ENCODE results near the gene TPRX1.
"Not testable (repeated sequence)": the region's sequence is repeated elsewhere in the genome, so short reads cannot be mapped to it uniquely, and the experiment has no call there.

The TPRX1 gene
- 0 reads per million in 3 donors for total RNA-seq

DNA sequence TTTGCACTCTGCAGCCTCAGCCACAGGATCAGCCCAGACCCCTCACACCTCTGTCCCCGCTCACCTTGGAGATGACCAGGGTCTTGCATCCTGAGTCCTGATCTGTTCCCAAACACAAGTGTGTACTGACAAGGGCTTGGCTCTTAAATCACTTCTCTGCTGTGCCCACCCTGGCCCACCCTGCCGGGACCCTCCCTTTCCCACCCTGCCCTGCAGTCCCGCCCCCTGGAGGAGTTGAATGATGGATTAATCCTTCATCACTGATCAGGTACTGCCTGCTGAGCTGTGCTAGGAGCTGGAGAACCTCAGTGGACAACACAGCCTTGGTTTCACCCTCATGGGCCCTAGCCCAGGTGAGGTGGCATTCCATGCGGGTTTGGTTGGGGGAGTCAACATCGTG, at the start of gene TPRX1:
TPRX1 (minus strand) TSS at position 101 of the 400 bp plus-strand sequence; CDS start at position 89, 12 bp downstream.
- not testable (repeated sequence) for H3K9me3 ChIP-seq (ENCODE audit: control insufficient read depth, low read length); H3K4me1 ChIP-seq (ENCODE audit: control insufficient read depth, insufficient read depth, low read length, poor library complexity, severe bottlenecking); H3K27me3 ChIP-seq (replicated peaks; ENCODE audit: control insufficient read depth, insufficient read depth, low read length, poor library complexity, severe bottlenecking)

GRCh38 chr19:47853003-47853402, 48.7 kb upstream of the TPRX1 start:
- Histone ChIP-seq H3K4me3 (ENCODE audit: insufficient read depth, low read depth, low read length, poor library complexity, severe bottlenecking) (no peak overlapping the region), H3K27ac (ENCODE audit: insufficient read depth, low read length, poor library complexity, severe bottlenecking) (no peak overlapping the region), H3K4me1 (ENCODE audit: control insufficient read depth, insufficient read depth, low read length, poor library complexity, severe bottlenecking) (no peaks in the 10 kb centered on the region), H3K36me3 (ENCODE audit: control insufficient read depth, insufficient read depth, low read length) (no peaks in the 10 kb centered on the region), H3K9me3 (ENCODE audit: control insufficient read depth, low read length) (no peaks in the 10 kb centered on the region), H3K27me3 (replicated peaks; ENCODE audit: control insufficient read depth, insufficient read depth, low read length, poor library complexity, severe bottlenecking) (peaks cover 10% of the 10 kb centered on the region)
- no peak for DNase-seq

More for the DNA sequence above, at the start of gene TPRX1:
- DNase-seq; H3K36me3 ChIP-seq (ENCODE audit: control insufficient read depth, insufficient read depth, low read length); H3K4me3 ChIP-seq (ENCODE audit: insufficient read depth, low read depth, low read length, poor library complexity, severe bottlenecking); H3K27ac ChIP-seq (ENCODE audit: insufficient read depth, low read length, poor library complexity, severe bottlenecking): not testable (repeated sequence)

- Histone ChIP-seq H3K27ac (ENCODE audit: insufficient read depth, low read length, poor library complexity, severe bottlenecking) (no peak overlapping the region), H3K4me3 (ENCODE audit: insufficient read depth, low read depth, low read length, poor library complexity, severe bottlenecking) (no peak overlapping the region), H3K36me3 (ENCODE audit: control insufficient read depth, insufficient read depth, low read length) (no peaks in the 10 kb centered on the region), H3K4me1 (ENCODE audit: control insufficient read depth, insufficient read depth, low read length, poor library complexity, severe bottlenecking) (no peaks in the 10 kb centered on the region), H3K9me3 (ENCODE audit: control insufficient read depth, low read length) (no peaks in the 10 kb centered on the region), H3K27me3 (replicated peaks; ENCODE audit: control insufficient read depth, insufficient read depth, low read length, poor library complexity, severe bottlenecking) (peaks cover 10% of the 10 kb centered on the region)
- DNase-seq: peak in 1 of 3 donors; percentile 2
Measured at GRCh38 chr19:47848823-47849473, 44.6 kb upstream of the TPRX1 start.

DNA sequence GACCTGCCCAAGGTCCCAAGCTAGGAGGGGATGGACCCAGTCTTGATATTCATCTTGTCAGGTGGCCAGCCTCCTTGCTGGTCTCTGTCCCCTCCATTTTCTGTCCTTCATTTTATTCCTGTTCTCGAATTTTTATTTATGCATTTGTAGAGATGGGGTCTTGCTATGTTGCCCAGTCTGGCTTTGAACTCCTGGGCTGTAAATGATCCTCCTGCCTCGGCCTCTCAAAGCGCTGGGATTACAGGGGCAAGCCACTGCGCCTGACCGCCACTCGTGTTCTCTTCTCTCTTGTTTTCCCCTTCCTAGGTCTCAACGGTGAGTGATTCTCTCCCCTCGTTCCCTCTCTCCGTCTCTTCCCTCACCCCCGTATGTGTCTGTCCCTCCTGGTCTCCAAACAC, 44.1 kb upstream of the TPRX1 start:
- no peak for DNase-seq
- no peaks in the 10 kb centered on the region for H3K9me3 ChIP-seq (ENCODE audit: control insufficient read depth, low read length)
- no peaks in the 10 kb centered on the region for H3K36me3 ChIP-seq (ENCODE audit: control insufficient read depth, insufficient read depth, low read length)
- no peak overlapping the region for H3K27ac ChIP-seq (ENCODE audit: insufficient read depth, low read length, poor library complexity, severe bottlenecking)
- H3K27me3 ChIP-seq (replicated peaks; ENCODE audit: control insufficient read depth, insufficient read depth, low read length, poor library complexity, severe bottlenecking): peaks cover 10% of the 10 kb centered on the region
- H3K4me1 ChIP-seq (ENCODE audit: control insufficient read depth, insufficient read depth, low read length, poor library complexity, severe bottlenecking): no peaks in the 10 kb centered on the region
- H3K4me3 ChIP-seq (ENCODE audit: insufficient read depth, low read depth, low read length, poor library complexity, severe bottlenecking): no peak overlapping the region

- DNase-seq: no peak
- Histone ChIP-seq H3K9me3 (ENCODE audit: control insufficient read depth, low read length) (no peaks in the 10 kb centered on the region), H3K4me3 (ENCODE audit: insufficient read depth, low read depth, low read length, poor library complexity, severe bottlenecking) (no peak overlapping the region), H3K27me3 (replicated peaks; ENCODE audit: control insufficient read depth, insufficient read depth, low read length, poor library complexity, severe bottlenecking) (no peaks in the 10 kb centered on the region), H3K36me3 (ENCODE audit: control insufficient read depth, insufficient read depth, low read length) (no peaks in the 10 kb centered on the region), H3K27ac (ENCODE audit: insufficient read depth, low read length, poor library complexity, severe bottlenecking) (no peak overlapping the region), H3K4me1 (ENCODE audit: control insufficient read depth, insufficient read depth, low read length, poor library complexity, severe bottlenecking) (no peaks in the 10 kb centered on the region)
Measured at GRCh38 chr19:47842941-47843340, 38.6 kb upstream of the TPRX1 start.

GRCh38 chr19:47839913-47840312, 35.6 kb upstream of the TPRX1 start:
- no peaks in the 10 kb centered on the region for H3K4me1 ChIP-seq (ENCODE audit: control insufficient read depth, insufficient read depth, low read length, poor library complexity, severe bottlenecking)
- no peak overlapping the region for H3K27ac ChIP-seq (ENCODE audit: insufficient read depth, low read length, poor library complexity, severe bottlenecking)
- no peak for DNase-seq
- no peaks in the 10 kb centered on the region for H3K9me3 ChIP-seq (ENCODE audit: control insufficient read depth, low read length)
- no peaks in the 10 kb centered on the region for H3K36me3 ChIP-seq (ENCODE audit: control insufficient read depth, insufficient read depth, low read length)
- H3K4me3 ChIP-seq (ENCODE audit: insufficient read depth, low read depth, low read length, poor library complexity, severe bottlenecking): no peak overlapping the region
- no peaks in the 10 kb centered on the region for H3K27me3 ChIP-seq (replicated peaks; ENCODE audit: control insufficient read depth, insufficient read depth, low read length, poor library complexity, severe bottlenecking)

DNA sequence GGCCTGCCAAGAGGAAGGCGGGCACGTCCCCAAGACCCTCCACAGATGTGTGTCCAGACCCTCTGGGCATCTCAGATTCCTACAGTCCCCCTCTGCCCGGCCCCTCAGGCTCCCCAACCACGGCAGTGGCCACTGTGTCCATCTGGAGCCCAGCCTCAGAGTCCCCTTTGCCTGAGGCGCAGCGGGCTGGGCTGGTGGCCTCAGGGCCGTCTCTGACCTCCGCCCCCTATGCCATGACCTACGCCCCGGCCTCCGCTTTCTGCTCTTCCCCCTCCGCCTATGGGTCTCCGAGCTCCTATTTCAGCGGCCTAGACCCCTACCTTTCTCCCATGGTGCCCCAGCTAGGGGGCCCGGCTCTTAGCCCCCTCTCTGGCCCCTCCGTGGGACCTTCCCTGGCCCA, 35.1 kb upstream of the TPRX1 start:
- no peaks in the 10 kb centered on the region for H3K36me3 ChIP-seq (ENCODE audit: control insufficient read depth, insufficient read depth, low read length)
- no peak overlapping the region for H3K4me3 ChIP-seq (ENCODE audit: insufficient read depth, low read depth, low read length, poor library complexity, severe bottlenecking)
- no peaks in the 10 kb centered on the region for H3K4me1 ChIP-seq (ENCODE audit: control insufficient read depth, insufficient read depth, low read length, poor library complexity, severe bottlenecking)
- H3K9me3 ChIP-seq (ENCODE audit: control insufficient read depth, low read length): no peaks in the 10 kb centered on the region
- no peak for DNase-seq
- no peaks in the 10 kb centered on the region for H3K27me3 ChIP-seq (replicated peaks; ENCODE audit: control insufficient read depth, insufficient read depth, low read length, poor library complexity, severe bottlenecking)
- H3K27ac ChIP-seq (ENCODE audit: insufficient read depth, low read length, poor library complexity, severe bottlenecking): no peak overlapping the region

DNA sequence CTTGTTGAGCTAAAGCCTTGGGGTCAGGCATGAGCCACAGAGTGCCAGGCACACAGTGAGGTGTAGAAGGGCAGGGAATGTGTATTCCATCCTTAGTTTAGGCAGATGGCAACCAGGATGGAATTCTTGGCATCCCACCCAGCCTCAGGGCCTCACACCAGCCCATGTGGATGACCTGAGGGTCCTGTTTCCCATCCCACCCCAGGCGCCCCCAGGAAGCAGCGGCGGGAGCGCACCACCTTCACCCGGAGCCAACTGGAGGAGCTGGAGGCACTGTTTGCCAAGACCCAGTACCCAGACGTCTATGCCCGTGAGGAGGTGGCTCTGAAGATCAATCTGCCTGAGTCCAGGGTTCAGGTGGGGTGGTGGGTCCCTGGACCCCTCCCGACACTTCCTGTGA, 31.7 kb upstream of the TPRX1 start:
- no peak overlapping the region for H3K4me3 ChIP-seq (ENCODE audit: insufficient read depth, low read depth, low read length, poor library complexity, severe bottlenecking)
- no peaks in the 10 kb centered on the region for H3K9me3 ChIP-seq (ENCODE audit: control insufficient read depth, low read length)
- no peak for DNase-seq
- H3K27ac ChIP-seq (ENCODE audit: insufficient read depth, low read length, poor library complexity, severe bottlenecking): no peak overlapping the region
- no peaks in the 10 kb centered on the region for H3K36me3 ChIP-seq (ENCODE audit: control insufficient read depth, insufficient read depth, low read length)
- no peaks in the 10 kb centered on the region for H3K4me1 ChIP-seq (ENCODE audit: control insufficient read depth, insufficient read depth, low read length, poor library complexity, severe bottlenecking)
- no peaks in the 10 kb centered on the region for H3K27me3 ChIP-seq (replicated peaks; ENCODE audit: control insufficient read depth, insufficient read depth, low read length, poor library complexity, severe bottlenecking)

GRCh38 chr19:47832723-47833122, 28.4 kb upstream of the TPRX1 start:
- no peaks in the 10 kb centered on the region for H3K4me1 ChIP-seq (ENCODE audit: control insufficient read depth, insufficient read depth, low read length, poor library complexity, severe bottlenecking)
- no peaks in the 10 kb centered on the region for H3K36me3 ChIP-seq (ENCODE audit: control insufficient read depth, insufficient read depth, low read length)
- no peak overlapping the region for H3K4me3 ChIP-seq (ENCODE audit: insufficient read depth, low read depth, low read length, poor library complexity, severe bottlenecking)
- H3K27ac ChIP-seq (ENCODE audit: insufficient read depth, low read length, poor library complexity, severe bottlenecking): no peak overlapping the region
- H3K9me3 ChIP-seq (ENCODE audit: control insufficient read depth, low read length): no peaks in the 10 kb centered on the region
- DNase-seq: no peak
- no peaks in the 10 kb centered on the region for H3K27me3 ChIP-seq (replicated peaks; ENCODE audit: control insufficient read depth, insufficient read depth, low read length, poor library complexity, severe bottlenecking)

DNA sequence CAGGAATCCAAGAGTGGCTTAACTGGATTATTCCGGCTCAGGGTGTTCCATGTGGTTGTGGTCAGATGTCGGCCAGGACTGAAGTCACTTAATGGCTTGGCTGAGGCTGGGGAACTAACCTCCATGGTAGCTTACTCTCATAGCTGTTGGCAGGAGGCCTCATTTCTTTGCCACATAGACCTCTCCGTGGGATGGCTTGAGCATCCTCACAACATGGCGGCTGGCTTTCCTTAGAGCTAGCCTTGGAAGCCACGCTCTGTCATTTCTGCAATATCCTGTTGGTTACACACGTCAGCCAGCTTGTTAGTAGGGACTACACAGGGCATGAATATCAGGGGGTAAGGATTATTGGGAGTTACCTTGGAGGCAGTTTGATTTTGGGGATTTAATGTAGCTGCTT, 22.4 kb upstream of the TPRX1 start:
- Histone ChIP-seq H3K9me3 (ENCODE audit: control insufficient read depth, low read length) (no peaks in the 10 kb centered on the region), H3K36me3 (ENCODE audit: control insufficient read depth, insufficient read depth, low read length) (no peaks in the 10 kb centered on the region), H3K4me1 (ENCODE audit: control insufficient read depth, insufficient read depth, low read length, poor library complexity, severe bottlenecking) (no peaks in the 10 kb centered on the region), H3K4me3 (ENCODE audit: insufficient read depth, low read depth, low read length, poor library complexity, severe bottlenecking) (no peak overlapping the region), H3K27me3 (replicated peaks; ENCODE audit: control insufficient read depth, insufficient read depth, low read length, poor library complexity, severe bottlenecking) (no peaks in the 10 kb centered on the region), H3K27ac (ENCODE audit: insufficient read depth, low read length, poor library complexity, severe bottlenecking) (no peak overlapping the region)
- no peak for DNase-seq

All from effector memory CD4-positive, alpha-beta T cell (primary cell).